Mesendoderm (in vitro differentiated cells): Measurements from ENCODE around the gene FADD.

ENCODE experiments used
- DNase-seq: peaks from one replicate; pipeline ENCODE4 v3.0.0; 2013
- H2AK5ac ChIP-seq: 2 replicates; pipeline ENCODE4 v1.6.1; 2013; ENCODE audit warnings: low read length, inconsistent platforms
- H2BK120ac ChIP-seq: 2 replicates; pipeline ENCODE4 v1.6.1; 2013; ENCODE audit warnings: low read depth, mild to moderate bottlenecking, low read length, moderate library complexity, mixed read lengths
- H2BK15ac ChIP-seq: replicated peaks from 2 replicates; pipeline ENCODE4 v1.6.1; 2013; ENCODE audit warnings: low read depth, mild to moderate bottlenecking, moderate library complexity
- H2BK5ac ChIP-seq: 2 replicates; pipeline ENCODE4 v1.6.1; 2013; ENCODE audit warnings: low read length, inconsistent platforms
- H3K18ac ChIP-seq: 2 replicates; pipeline ENCODE4 v1.6.1; 2013; ENCODE audit warnings: mild to moderate bottlenecking, low read length, mixed read lengths
- H3K23ac ChIP-seq: one replicate; pipeline ENCODE4 v1.6.1; 2013; ENCODE audit warnings: low read length
- H3K27ac ChIP-seq: 2 replicates; pipeline ENCODE4 v1.5.1; 2013; ENCODE audit warnings: low read depth, mild to moderate bottlenecking, inconsistent platforms, low read length, moderate library complexity
- H3K27me3 ChIP-seq: 2 replicates; pipeline ENCODE4 v1.6.1; 2013; ENCODE audit warnings: low read length, control low read depth, mild to moderate bottlenecking, inconsistent platforms; ENCODE audit not compliant: insufficient read depth, poor library complexity
- H3K36me3 ChIP-seq: 2 replicates; pipeline ENCODE4 v1.6.1; 2013; ENCODE audit warnings: low read length, inconsistent platforms; ENCODE audit not compliant: control insufficient read depth, insufficient read depth
- H3K4ac ChIP-seq: one replicate; pipeline ENCODE4 v1.6.1; 2013; ENCODE audit warnings: low read depth, mild to moderate bottlenecking, low read length, moderate library complexity
- H3K4me1 ChIP-seq: 2 replicates; pipeline ENCODE4 v1.6.1; 2013; ENCODE audit warnings: low read depth, low read length, inconsistent platforms; ENCODE audit not compliant: control insufficient read depth
- H3K4me2 ChIP-seq: 2 replicates; pipeline ENCODE4 v1.6.1; 2013; ENCODE audit warnings: low read length
- H3K4me3 ChIP-seq: 2 replicates; pipeline ENCODE4 v1.5.1; 2013; ENCODE audit warnings: mild to moderate bottlenecking, low read length
- H3K56ac ChIP-seq: one replicate; pipeline ENCODE4 v1.6.1; 2013; ENCODE audit warnings: low read length
- H3K79me1 ChIP-seq: 2 replicates; pipeline ENCODE4 v1.6.1; 2013; ENCODE audit warnings: low read length, inconsistent platforms
- H3K79me2 ChIP-seq: 2 replicates; pipeline ENCODE4 v1.6.1; 2013; ENCODE audit warnings: mild to moderate bottlenecking, low read length; ENCODE audit not compliant: control insufficient read depth, insufficient read depth
- H3K9ac ChIP-seq: 2 replicates; pipeline ENCODE4 v1.6.1; 2013; ENCODE audit warnings: low read length, inconsistent platforms
- H4K5ac ChIP-seq: one replicate; pipeline ENCODE4 v1.6.1; 2013; ENCODE audit warnings: low read length
- H4K8ac ChIP-seq: one replicate; pipeline ENCODE4 v1.6.1; 2013; ENCODE audit warnings: low read depth, mild to moderate bottlenecking, control low read depth, low read length, moderate library complexity
- WGBS: extraction: QIAGEN DNeasy Blood & Tissue Kit; methylation state at CpG from one replicate; pipeline ENCODE4 v1.1.7; 2013; ENCODE audit warnings: low lambda C conversion rate, missing lambda C conversion rate; ENCODE audit not compliant: insufficient coverage; ENCODE audit errors: extremely low coverage; 5-methylcytosine and 5-hydroxymethylcytosine counted together

The FADD gene

DNA sequence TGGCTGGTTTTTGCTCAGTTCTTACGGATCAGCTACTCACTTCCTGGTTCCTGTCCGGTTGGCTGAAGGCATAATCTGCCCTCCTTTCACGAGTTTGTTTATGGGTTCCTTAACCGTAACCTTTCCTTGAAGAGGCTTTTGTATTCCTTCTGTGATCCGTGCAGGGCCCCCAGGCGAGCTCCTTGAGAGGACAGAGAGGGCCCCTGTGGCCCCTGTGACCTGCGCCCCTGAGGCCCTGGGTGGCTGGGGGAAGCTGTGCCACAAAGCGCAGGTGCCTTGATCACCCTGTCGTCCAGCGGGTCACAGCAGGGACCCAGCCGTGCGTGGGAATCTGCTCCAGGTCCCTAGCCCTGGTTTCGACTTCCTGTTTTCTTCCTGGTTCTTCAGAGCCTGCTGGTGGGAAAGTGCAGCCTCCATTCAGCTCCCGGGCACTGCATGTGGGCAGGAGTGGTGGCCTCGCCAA, 27.8 kb upstream of the FADD start:
- Histone ChIP-seq H3K36me3 (no peaks in the 10 kb centered on the region), H3K23ac (no peak overlapping the region), H3K79me1 (no peaks in the 10 kb centered on the region), H2BK120ac (no peak overlapping the region), H3K27ac (no peak overlapping the region), H3K9ac (no peak overlapping the region), H4K8ac (no peak overlapping the region), H3K4me3 (no peak overlapping the region), H4K5ac (no peak overlapping the region), H3K79me2 (no peaks in the 10 kb centered on the region), H3K4me2 (no peak overlapping the region), H3K18ac (no peak overlapping the region), H2BK5ac (no peak overlapping the region), H3K56ac (no peak overlapping the region), H3K4me1 (no peaks in the 10 kb centered on the region), H3K4ac (no peak overlapping the region), H3K27me3 (no peaks in the 10 kb centered on the region), H2BK15ac (no peak overlapping the region), H2AK5ac (no peak overlapping the region)
- DNase-seq, result no peak
- no CpG with 5 or more reads among the region's 15 CpGs for WGBS

DNA sequence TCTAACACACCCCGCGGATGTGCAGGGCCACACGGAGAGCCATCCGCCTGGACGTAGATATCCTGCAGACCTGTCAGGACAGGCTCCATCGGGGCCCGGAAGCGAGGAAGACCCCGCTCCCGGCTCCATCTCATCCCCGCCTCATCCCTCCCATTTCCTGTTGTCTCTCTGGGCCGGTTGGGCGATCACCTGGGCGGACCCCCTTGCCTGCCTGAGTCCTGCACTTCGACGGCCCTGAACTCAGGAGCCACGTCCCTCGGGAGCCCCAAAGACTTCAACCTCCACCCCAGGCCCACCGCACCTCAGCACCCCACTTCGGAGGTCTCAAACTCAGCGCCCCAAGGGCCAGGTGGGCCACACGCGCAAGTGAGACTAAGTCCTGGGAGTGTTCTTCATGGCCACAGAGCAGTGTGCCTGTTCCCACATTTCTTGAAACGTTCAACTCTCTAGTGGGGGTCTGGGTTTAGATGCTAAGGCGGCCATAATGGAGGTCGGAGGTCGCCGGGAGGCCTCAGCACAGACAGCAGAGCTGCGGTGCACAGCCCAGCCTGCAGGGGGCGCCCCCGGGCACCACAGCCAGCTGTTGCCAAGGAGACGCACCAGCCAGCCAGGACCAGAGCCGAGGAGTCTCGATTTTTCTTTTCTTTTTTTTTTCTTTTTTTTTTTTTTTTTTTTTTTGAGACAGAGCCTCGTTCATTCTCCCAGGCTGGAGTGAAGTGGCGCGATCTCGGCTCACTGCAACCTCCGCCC, 26.0 kb upstream of the FADD start:
- H2AK5ac ChIP-seq, result no peak overlapping the region
- no peak overlapping the region for H2BK120ac ChIP-seq
- no CpG with 5 or more reads among the region's 39 CpGs for WGBS
- H3K4me2 ChIP-seq, result no peak overlapping the region
- H3K4ac ChIP-seq, result no peak overlapping the region
- no peak overlapping the region for H2BK5ac ChIP-seq
- H4K5ac ChIP-seq, result no peak overlapping the region
- no peak overlapping the region for H3K18ac ChIP-seq
- no peak overlapping the region for H3K4me3 ChIP-seq
- H3K36me3 ChIP-seq, result no peaks in the 10 kb centered on the region
- no peak overlapping the region for H3K23ac ChIP-seq
- no peak overlapping the region for H4K8ac ChIP-seq
- peak; percentile 75 for DNase-seq
- no peak overlapping the region for H3K56ac ChIP-seq
- no peaks in the 10 kb centered on the region for H3K79me2 ChIP-seq
- no peak overlapping the region for H3K9ac ChIP-seq
- H3K4me1 ChIP-seq, result no peaks in the 10 kb centered on the region
- H3K27ac ChIP-seq, result no peak overlapping the region
- no peaks in the 10 kb centered on the region for H3K27me3 ChIP-seq
- no peaks in the 10 kb centered on the region for H3K79me1 ChIP-seq
- H2BK15ac ChIP-seq, result no peak overlapping the region

DNA sequence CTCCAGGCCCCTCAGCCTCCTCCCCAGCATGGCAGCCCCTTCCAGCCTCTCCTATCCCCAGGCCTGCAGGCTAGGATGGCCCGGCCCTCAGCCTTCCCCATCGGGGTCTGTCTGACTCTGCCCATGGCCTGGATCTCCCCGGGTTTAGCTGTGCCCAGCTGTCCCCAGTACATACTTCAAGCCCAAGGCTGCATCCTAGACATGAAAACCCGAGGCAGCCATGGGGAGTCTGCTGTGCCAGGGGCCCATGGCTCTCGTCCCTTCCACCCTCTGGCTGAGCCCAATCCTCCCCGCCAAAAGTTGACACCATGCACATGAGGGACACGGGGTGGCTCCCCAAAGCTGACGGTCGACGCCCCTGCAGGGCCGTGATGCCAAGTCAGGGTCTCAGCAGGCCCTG, 22.2 kb upstream of the FADD start:
- Histone ChIP-seq H3K79me2 (no peaks in the 10 kb centered on the region), H2BK15ac (no peak overlapping the region), H2BK120ac (no peak overlapping the region), H3K23ac (no peak overlapping the region), H3K4ac (no peak overlapping the region), H3K27ac (no peak overlapping the region), H3K36me3 (no peaks in the 10 kb centered on the region), H3K27me3 (no peaks in the 10 kb centered on the region), H3K4me3 (no peak overlapping the region), H3K9ac (no peak overlapping the region), H3K18ac (no peak overlapping the region), H3K4me1 (no peaks in the 10 kb centered on the region), H2BK5ac (no peak overlapping the region), H4K8ac (no peak overlapping the region), H3K4me2 (no peak overlapping the region), H3K79me1 (no peaks in the 10 kb centered on the region), H3K56ac (no peak overlapping the region), H4K5ac (no peak overlapping the region), H2AK5ac (no peak overlapping the region)
- WGBS, result no CpG with 5 or more reads among the region's 11 CpGs
- no peak for DNase-seq

DNA sequence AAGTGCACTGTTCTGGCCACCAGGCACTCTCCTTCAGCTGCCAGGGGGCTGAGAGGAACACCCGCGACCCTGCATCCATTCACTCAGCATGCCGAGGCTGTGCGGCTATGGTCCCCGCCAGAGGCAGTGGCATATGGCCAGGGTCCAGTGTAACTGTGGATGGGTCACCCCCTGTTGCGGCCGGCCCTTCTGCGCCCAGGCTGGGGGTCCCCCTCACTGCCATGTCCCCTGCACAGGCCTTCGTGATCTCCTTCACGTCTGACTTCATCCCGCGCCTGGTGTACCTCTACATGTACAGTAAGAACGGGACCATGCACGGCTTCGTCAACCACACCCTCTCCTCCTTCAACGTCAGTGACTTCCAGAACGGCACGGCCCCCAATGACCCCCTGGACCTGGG, 20.8 kb upstream of the FADD start:
- DNase-seq, result no peak
- WGBS, result no CpG with 5 or more reads among the region's 18 CpGs
- Histone ChIP-seq H4K5ac (no peak overlapping the region), H3K4me3 (no peak overlapping the region), H3K9ac (no peak overlapping the region), H3K79me2 (no peaks in the 10 kb centered on the region), H3K4me1 (no peaks in the 10 kb centered on the region), H2BK120ac (no peak overlapping the region), H3K27ac (no peak overlapping the region), H2BK15ac (no peak overlapping the region), H2AK5ac (no peak overlapping the region), H3K27me3 (no peaks in the 10 kb centered on the region), H3K56ac (no peak overlapping the region), H3K23ac (no peak overlapping the region), H3K4ac (no peak overlapping the region), H3K18ac (no peak overlapping the region), H3K36me3 (no peaks in the 10 kb centered on the region), H4K8ac (no peak overlapping the region), H3K79me1 (no peaks in the 10 kb centered on the region), H3K4me2 (no peak overlapping the region), H2BK5ac (no peak overlapping the region)

DNA sequence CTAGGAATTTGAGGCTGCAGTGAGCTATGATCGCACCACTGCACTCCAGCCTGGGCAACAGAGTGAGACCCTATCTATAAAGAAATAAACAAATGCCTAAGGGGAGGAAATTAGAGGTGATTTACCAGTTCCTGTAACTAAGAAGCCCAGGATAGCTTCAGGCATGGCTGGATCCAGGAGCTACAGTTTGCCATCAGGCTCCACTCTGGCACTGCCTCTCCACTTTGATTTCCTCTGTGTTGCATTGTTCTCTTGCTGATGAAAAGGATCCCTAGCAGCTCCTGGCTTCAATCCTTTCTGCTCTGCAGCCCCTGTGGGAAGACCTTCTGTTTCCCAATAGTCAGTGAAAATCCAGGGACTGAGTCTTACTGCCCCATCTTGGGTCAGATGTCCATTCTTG, 20.1 kb upstream of the FADD start:
- DNase-seq, result no peak
- Histone ChIP-seq H3K4ac (no peak overlapping the region), H2BK5ac (no peak overlapping the region), H3K27ac (no peak overlapping the region), H4K5ac (no peak overlapping the region), H3K4me1 (no peaks in the 10 kb centered on the region), H3K4me3 (no peak overlapping the region), H3K23ac (no peak overlapping the region), H2AK5ac (no peak overlapping the region), H3K36me3 (no peaks in the 10 kb centered on the region), H2BK120ac (no peak overlapping the region), H4K8ac (no peak overlapping the region), H3K79me2 (no peaks in the 10 kb centered on the region), H3K79me1 (no peaks in the 10 kb centered on the region), H2BK15ac (no peak overlapping the region), H3K27me3 (no peaks in the 10 kb centered on the region), H3K9ac (no peak overlapping the region), H3K56ac (no peak overlapping the region), H3K18ac (no peak overlapping the region), H3K4me2 (no peak overlapping the region)
- no CpG with 5 or more reads among the region's 1 CpG for WGBS
